Nephron (organoid): Measurements from ENCODE around the gene FSIP1.

Experiments
- H3K27ac Mint-ChIP-seq, 3 experiments: 2 replicates each; pipeline ENCODE4 v1.8.0; 2020; ENCODE audit warnings: mixed read lengths in 3 of 3, mild to moderate bottlenecking in 2 of 3, moderate library complexity in 1 of 3
- H3K27me3 Mint-ChIP-seq: 2 replicates; pipeline ENCODE4 v1.8.0; 2021; ENCODE audit warnings: low read depth, mild to moderate bottlenecking, moderate library complexity, mixed read lengths
- H3K36me3 Mint-ChIP-seq: 2 replicates; pipeline ENCODE4 v1.8.0; 2020; ENCODE audit warnings: low read depth, mixed read lengths
- H3K4me1 Mint-ChIP-seq: 2 replicates; pipeline ENCODE4 v1.8.0; 2020; ENCODE audit warnings: mixed read lengths
- H3K4me3 Mint-ChIP-seq, 3 experiments: 2 replicates each; pipeline ENCODE4 v1.8.0; 2020; ENCODE audit warnings: mild to moderate bottlenecking in 3 of 3, mixed read lengths in 3 of 3, moderate library complexity in 2 of 3
- H3K9me3 Mint-ChIP-seq: 2 replicates; pipeline ENCODE4 v1.8.0; 2020; ENCODE audit warnings: mixed read lengths
- CTCF ChIP-seq, 3 experiments: fragments of 200-600 bp; sonication (generic); IDR thresholded peaks; one replicate each; pipeline ENCODE4 v1.5.0; 2021; ENCODE audit warnings: antibody characterized with exemption in 3 of 3; ENCODE audit not compliant: unreplicated experiment in 3 of 3

Gene FSIP1

GRCh38 chr15:39666677-39667076 is 116.0 kb downstream of the FSIP1 start:
- Mint-ChIP-seq H3K36me3 (no peaks in the 10 kb centered on the region), H3K9me3 (no peaks in the 10 kb centered on the region), H3K27ac (peak overlapping the region; percentile 84 to 93 (median 93)), H3K4me1 (peaks cover 51% of the 10 kb centered on the region), H3K4me3 (peak overlapping the region in 1 of 3 experiments; percentile 21), H3K27me3 (no peaks in the 10 kb centered on the region)
- no peak for TF ChIP-seq CTCF (IDR thresholded peaks at IDR 0.05; ENCODE audit: unreplicated experiment in 3 of 3)

- H3K9me3 Mint-ChIP-seq = no peaks in the 10 kb centered on the region
- TF ChIP-seq CTCF (IDR thresholded peaks at IDR 0.05; ENCODE audit: unreplicated experiment in 3 of 3) = no peak
- H3K4me1 Mint-ChIP-seq = peaks cover 49% of the 10 kb centered on the region
- H3K4me3 Mint-ChIP-seq = peak overlapping the region in 1 of 3 experiments; percentile 12
- no peaks in the 10 kb centered on the region for H3K27me3 Mint-ChIP-seq
- no peaks in the 10 kb centered on the region for H3K36me3 Mint-ChIP-seq
- H3K27ac Mint-ChIP-seq = peak overlapping the region; percentile 54 to 88 (median 75)
These were observed 116.9 kb downstream of the FSIP1 start for GRCh38 chr15:39665629-39666250.

- Mint-ChIP-seq H3K27me3 (no peaks in the 10 kb centered on the region), H3K27ac (peak overlapping the region; percentile 30 to 80 (median 33)), H3K4me3 (no peak overlapping the region), H3K9me3 (peaks cover 8% of the 10 kb centered on the region), H3K36me3 (peaks cover under 1% of the 10 kb centered on the region), H3K4me1 (peaks cover 46% of the 10 kb centered on the region)
- TF ChIP-seq CTCF (IDR thresholded peaks at IDR 0.05; ENCODE audit: unreplicated experiment in 3 of 3) = no peak
These were observed 118.9 kb downstream of the FSIP1 start for GRCh38 chr15:39663704-39664250.

- Mint-ChIP-seq H3K27me3 (no peaks in the 10 kb centered on the region), H3K36me3 (peaks cover 3% of the 10 kb centered on the region), H3K4me1 (peaks cover 26% of the 10 kb centered on the region), H3K27ac (peak overlapping the region in 2 of 3 experiments; percentile 1 to 73), H3K4me3 (no peak overlapping the region), H3K9me3 (peaks cover 13% of the 10 kb centered on the region)
- no peak for TF ChIP-seq CTCF (IDR thresholded peaks at IDR 0.05; ENCODE audit: unreplicated experiment in 3 of 3)
These were observed 120.9 kb downstream of the FSIP1 start for GRCh38 chr15:39661776-39662175.

GRCh38 chr15:39658740-39659139 is 123.9 kb downstream of the FSIP1 start:
- H3K4me3 Mint-ChIP-seq = no peak overlapping the region
- no peak for TF ChIP-seq CTCF (IDR thresholded peaks at IDR 0.05; ENCODE audit: unreplicated experiment in 3 of 3)
- H3K9me3 Mint-ChIP-seq = peaks cover 13% of the 10 kb centered on the region
- H3K27ac Mint-ChIP-seq = no peak overlapping the region
- H3K4me1 Mint-ChIP-seq = peaks cover 5% of the 10 kb centered on the region
- H3K27me3 Mint-ChIP-seq = no peaks in the 10 kb centered on the region
- H3K36me3 Mint-ChIP-seq = peaks cover 3% of the 10 kb centered on the region

GRCh38 chr15:39657668-39658067 is 125.0 kb downstream of the FSIP1 start:
- peaks cover 13% of the 10 kb centered on the region for H3K9me3 Mint-ChIP-seq
- no peaks in the 10 kb centered on the region for H3K27me3 Mint-ChIP-seq
- H3K4me1 Mint-ChIP-seq = no peaks in the 10 kb centered on the region
- no peak overlapping the region for H3K27ac Mint-ChIP-seq
- H3K4me3 Mint-ChIP-seq = no peak overlapping the region
- no peak for TF ChIP-seq CTCF (IDR thresholded peaks at IDR 0.05; ENCODE audit: unreplicated experiment in 3 of 3)
- peaks cover 3% of the 10 kb centered on the region for H3K36me3 Mint-ChIP-seq
